Ishikawa (cell line): ENCODE data around the gene IL1RL1.

Source experiments
- CREB1 ChIP-seq: IDR thresholded peaks from 2 replicates; pipeline ENCODE4 v1.6.1; 2012; ENCODE audit warnings: low read depth
- EP300 ChIP-seq: IDR thresholded peaks from 2 replicates; pipeline ENCODE4 v1.6.1; 2012; ENCODE audit warnings: borderline replicate concordance
- MAX ChIP-seq: IDR thresholded peaks from 2 replicates; pipeline ENCODE4 v1.6.1; 2012
- TAF1 ChIP-seq: IDR thresholded peaks from 2 replicates; pipeline ENCODE4 v1.6.1; 2012; ENCODE audit warnings: low read depth, mild to moderate bottlenecking
- ZBTB7A ChIP-seq: IDR thresholded peaks from 2 replicates; pipeline ENCODE4 v1.6.1; 2012; ENCODE audit warnings: low read depth

- peak; percentile 53; the same call in 1 of the 2 replicates for TF ChIP-seq ZBTB7A
- TF ChIP-seq MAX, result 0 out of 2 replicates have a peak, but pooled peaks have one; percentile 36
- peak; percentile 33; the same call in 1 of the 2 replicates for TF ChIP-seq TAF1
- no peak for TF ChIP-seq EP300
- no peak for TF ChIP-seq CREB1
These were observed 44.4 kb downstream of the IL1RL1 start, which contains the start of gene IL18R1 for GRCh38 chr2:102355526-102356380.
